Activated T-helper 17 cell treated with anti-CD3 and anti-CD28 coated beads, Interleukin-2, amount 50 U/mL, for 72 hours (primary cell): ENCODE measurements around the gene AFG1L. TPM values are rescaled to one million over a fixed set of nuclear protein-coding genes. Genes with fewer than 3 reads are reported as not detected.
"Not testable (repeated sequence)": the region's sequence is repeated elsewhere in the genome, so short reads cannot be mapped to it uniquely, and the experiment has no call there.

Source experiments
- ATAC-seq: fragments of 150-1000 bp; cut with Tn5 transposase; replicated peaks from 2 replicates; pipeline ENCODE4 v1.10.0; 2021; ENCODE audit warnings: mild to moderate bottlenecking, moderate library complexity
- H3K27ac Mint-ChIP-seq: one replicate; pipeline ENCODE4 v1.8.0; 2022; ENCODE audit warnings: mixed read lengths
- H3K27me3 Mint-ChIP-seq: one replicate; pipeline ENCODE4 v1.8.0; 2022; ENCODE audit warnings: mixed read lengths
- H3K36me3 Mint-ChIP-seq: one replicate; pipeline ENCODE4 v1.8.0; 2022; ENCODE audit warnings: low read depth, mild to moderate bottlenecking, mixed read lengths
- H3K4me1 Mint-ChIP-seq: one replicate; pipeline ENCODE4 v1.8.0; 2022; ENCODE audit warnings: mixed read lengths
- H3K4me3 Mint-ChIP-seq: one replicate; pipeline ENCODE4 v1.8.0; 2022; ENCODE audit warnings: mild to moderate bottlenecking, mixed read lengths
- H3K9me3 Mint-ChIP-seq: one replicate; pipeline ENCODE4 v1.8.0; 2022; ENCODE audit warnings: mixed read lengths
- total RNA-seq, 2 donors: library from RNA; stranded (reverse); gene quantifications; one replicate each; pipeline ENCODE4 v1.2.3, GENCODE V29; 2022

Gene AFG1L
- total RNA-seq, 2 donors from 2014 or later, result 5.9 to 6.1 TPM

- H3K27ac Mint-ChIP-seq, result no peak overlapping the region
- no peaks in the 10 kb centered on the region for H3K36me3 Mint-ChIP-seq
- ATAC-seq, result no peak
- no peaks in the 10 kb centered on the region for H3K9me3 Mint-ChIP-seq
- no peaks in the 10 kb centered on the region for H3K27me3 Mint-ChIP-seq
- H3K4me3 Mint-ChIP-seq, result no peak overlapping the region
- no peaks in the 10 kb centered on the region for H3K4me1 Mint-ChIP-seq
Observed at GRCh38 chr6:108434222-108434621, 139.4 kb downstream of the AFG1L start.

GRCh38 chr6:108435391-108435790 is 140.5 kb downstream of the AFG1L start:
- no peaks in the 10 kb centered on the region for H3K4me1 Mint-ChIP-seq
- no peak for ATAC-seq
- no peak overlapping the region for H3K4me3 Mint-ChIP-seq
- no peaks in the 10 kb centered on the region for H3K36me3 Mint-ChIP-seq
- no peak overlapping the region for H3K27ac Mint-ChIP-seq
- no peaks in the 10 kb centered on the region for H3K27me3 Mint-ChIP-seq
- no peaks in the 10 kb centered on the region for H3K9me3 Mint-ChIP-seq

DNA sequence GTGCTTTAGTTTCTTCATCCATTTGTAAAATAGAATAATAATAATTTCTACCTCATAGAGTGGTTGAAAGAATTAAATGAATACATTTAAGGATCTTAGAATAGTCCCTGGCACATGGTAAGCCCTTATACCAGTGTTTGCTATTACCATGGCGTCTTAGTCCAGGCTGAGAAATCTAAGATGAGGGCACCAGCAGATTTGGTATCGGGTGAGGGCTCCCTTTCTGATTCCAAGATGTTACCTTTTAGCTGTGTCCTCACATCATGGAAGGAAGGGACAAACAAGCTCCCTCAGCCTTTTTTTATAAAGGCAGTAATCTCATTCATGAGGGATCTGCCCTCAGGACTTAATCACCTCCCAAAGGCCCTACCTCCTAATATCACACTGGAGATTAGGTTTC is 141.9 kb downstream of the AFG1L start:
- no peaks in the 10 kb centered on the region for H3K4me1 Mint-ChIP-seq
- no peak for ATAC-seq
- H3K9me3 Mint-ChIP-seq, result no peaks in the 10 kb centered on the region
- no peaks in the 10 kb centered on the region for H3K27me3 Mint-ChIP-seq
- H3K27ac Mint-ChIP-seq, result no peak overlapping the region
- H3K36me3 Mint-ChIP-seq, result no peaks in the 10 kb centered on the region
- H3K4me3 Mint-ChIP-seq, result no peak overlapping the region

DNA sequence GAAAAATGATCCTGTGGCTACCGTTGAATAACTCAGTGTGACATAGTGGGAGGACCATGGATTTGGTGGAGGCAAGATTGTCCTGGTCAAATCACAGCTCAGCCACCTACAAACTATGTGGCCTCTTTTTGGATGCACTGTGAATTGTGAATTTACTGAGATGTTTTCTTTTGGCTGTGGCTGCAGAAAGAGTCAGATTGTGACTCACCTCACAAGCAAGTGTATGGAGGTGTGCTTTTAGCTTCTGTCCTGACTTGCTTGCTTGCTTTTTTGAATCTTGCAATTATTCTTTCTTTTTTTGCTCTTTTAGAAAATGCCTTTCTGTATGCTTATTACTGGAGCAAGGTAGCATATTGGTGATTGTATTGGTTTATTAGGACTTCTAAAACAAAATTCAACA is 143.0 kb downstream of the AFG1L start:
- H3K4me1 Mint-ChIP-seq, result no peaks in the 10 kb centered on the region
- H3K9me3 Mint-ChIP-seq, result no peaks in the 10 kb centered on the region
- no peak for ATAC-seq
- H3K36me3 Mint-ChIP-seq, result no peaks in the 10 kb centered on the region
- no peak overlapping the region for H3K4me3 Mint-ChIP-seq
- H3K27me3 Mint-ChIP-seq, result no peaks in the 10 kb centered on the region
- H3K27ac Mint-ChIP-seq, result no peak overlapping the region

DNA sequence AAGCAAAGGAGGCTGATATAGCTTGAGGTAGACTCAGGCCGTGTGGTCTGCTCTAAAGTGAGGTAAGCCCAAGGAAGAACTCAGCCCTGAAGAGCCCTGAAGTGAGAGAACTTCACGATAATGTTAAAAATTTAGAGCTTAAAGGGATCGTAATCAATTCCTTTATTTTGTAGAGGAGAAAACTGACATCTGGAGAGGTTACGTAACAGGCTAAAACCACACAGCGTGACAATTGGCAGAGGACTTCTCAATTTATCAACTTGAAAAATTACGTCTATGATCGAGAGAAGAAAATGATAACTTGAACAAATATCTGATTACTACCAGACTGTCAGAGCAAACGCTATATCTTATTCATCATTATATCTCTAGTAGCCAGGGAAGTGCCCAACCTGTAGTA is 144.1 kb downstream of the AFG1L start:
- Mint-ChIP-seq H3K4me3 (no peak overlapping the region), H3K27me3 (peaks cover 1% of the 10 kb centered on the region), H3K4me1 (no peaks in the 10 kb centered on the region), H3K36me3 (no peaks in the 10 kb centered on the region), H3K9me3 (no peaks in the 10 kb centered on the region), H3K27ac (no peak overlapping the region)
- no peak for ATAC-seq

- H3K27me3 Mint-ChIP-seq, result peaks cover 3% of the 10 kb centered on the region
Observed at GRCh38 chr6:108441141-108441540, 146.3 kb downstream of the AFG1L start.

GRCh38 chr6:108442770-108443520 is 148.1 kb downstream of the AFG1L start:
- H3K4me3 Mint-ChIP-seq, result no peak overlapping the region
- no peaks in the 10 kb centered on the region for H3K36me3 Mint-ChIP-seq
- H3K27ac Mint-ChIP-seq, result no peak overlapping the region
- no peaks in the 10 kb centered on the region for H3K9me3 Mint-ChIP-seq
- ATAC-seq, result no peak
- H3K4me1 Mint-ChIP-seq, result peaks cover 10% of the 10 kb centered on the region
- H3K27me3 Mint-ChIP-seq, result peaks cover 3% of the 10 kb centered on the region

More at GRCh38 chr6:108441141-108441540, 146.3 kb downstream of the AFG1L start:
- no peak overlapping the region for H3K27ac Mint-ChIP-seq
- peaks cover 10% of the 10 kb centered on the region for H3K4me1 Mint-ChIP-seq
- no peaks in the 10 kb centered on the region for H3K9me3 Mint-ChIP-seq
- no peak overlapping the region for H3K4me3 Mint-ChIP-seq
- H3K36me3 Mint-ChIP-seq, result no peaks in the 10 kb centered on the region
- no peak for ATAC-seq

GRCh38 chr6:108446629-108447150 is 151.8 kb downstream of the AFG1L start:
- no peak for ATAC-seq
- H3K4me1 Mint-ChIP-seq, result peaks cover 10% of the 10 kb centered on the region
- no peak overlapping the region for H3K27ac Mint-ChIP-seq
- H3K27me3 Mint-ChIP-seq, result peaks cover 3% of the 10 kb centered on the region
- H3K36me3 Mint-ChIP-seq, result no peaks in the 10 kb centered on the region
- H3K9me3 Mint-ChIP-seq, result no peaks in the 10 kb centered on the region
- H3K4me3 Mint-ChIP-seq, result no peak overlapping the region

DNA sequence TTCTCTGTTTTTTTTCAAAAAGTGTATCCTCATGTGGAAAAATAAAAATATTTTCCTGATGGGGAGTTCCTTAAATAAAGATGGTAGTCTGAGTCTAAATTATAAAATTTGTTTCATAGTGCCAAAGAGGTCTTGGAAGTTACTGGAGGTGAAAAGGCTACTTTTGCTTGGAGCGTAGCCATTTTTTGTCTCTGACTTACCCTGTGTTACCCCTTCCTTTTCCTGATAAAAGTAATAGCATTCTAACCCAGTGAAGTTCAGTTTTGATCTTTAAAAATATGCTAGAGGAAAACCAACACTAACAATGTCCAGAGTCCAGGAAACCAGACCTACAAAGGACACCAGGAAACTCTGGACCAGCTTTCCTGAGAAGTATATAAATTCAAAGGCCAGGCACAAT is 153.6 kb downstream of the AFG1L start:
- peaks cover 4% of the 10 kb centered on the region for H3K27me3 Mint-ChIP-seq
- H3K36me3 Mint-ChIP-seq, result no peaks in the 10 kb centered on the region
- H3K4me3 Mint-ChIP-seq, result no peak overlapping the region
- ATAC-seq, result no peak
- H3K27ac Mint-ChIP-seq, result no peak overlapping the region
- H3K4me1 Mint-ChIP-seq, result peaks cover 11% of the 10 kb centered on the region
- no peaks in the 10 kb centered on the region for H3K9me3 Mint-ChIP-seq

DNA sequence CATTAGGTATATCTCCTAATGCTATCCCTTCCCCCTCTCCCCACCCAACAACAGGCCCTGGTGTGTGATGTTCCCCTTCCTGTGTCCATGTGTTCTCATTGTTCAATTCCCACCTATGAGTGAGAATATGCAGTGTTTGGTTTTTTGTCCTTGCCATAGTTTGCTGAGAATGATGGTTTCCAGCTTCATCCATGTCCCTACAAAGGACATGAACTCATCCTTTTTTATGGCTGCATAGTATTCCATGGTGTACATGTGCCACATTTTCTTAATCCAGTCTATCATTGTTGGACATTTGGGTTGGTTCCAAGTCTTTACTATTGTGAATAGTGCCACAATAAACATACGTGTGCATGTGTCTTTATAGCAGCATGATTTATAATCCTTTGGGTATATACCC is 154.9 kb downstream of the AFG1L start:
- not testable (repeated sequence) for H3K36me3 Mint-ChIP-seq, H3K27ac Mint-ChIP-seq

GRCh38 chr6:108451816-108452215 is 157.0 kb downstream of the AFG1L start:
- no peaks in the 10 kb centered on the region for H3K9me3 Mint-ChIP-seq
- H3K27ac Mint-ChIP-seq, result no peak overlapping the region
- no peak for ATAC-seq
- peaks cover 4% of the 10 kb centered on the region for H3K4me1 Mint-ChIP-seq
- no peak overlapping the region for H3K4me3 Mint-ChIP-seq
- H3K27me3 Mint-ChIP-seq, result peaks cover 3% of the 10 kb centered on the region
- no peaks in the 10 kb centered on the region for H3K36me3 Mint-ChIP-seq

More for the DNA sequence above, 154.9 kb downstream of the AFG1L start:
- H3K9me3 Mint-ChIP-seq, H3K4me3 Mint-ChIP-seq, ATAC-seq, H3K27me3 Mint-ChIP-seq: not testable (repeated sequence)
- peaks cover 14% of the 10 kb centered on the region for H3K4me1 Mint-ChIP-seq

GRCh38 chr6:108452711-108453195 is 157.9 kb downstream of the AFG1L start:
- Mint-ChIP-seq H3K27ac (no peak overlapping the region), H3K9me3 (no peaks in the 10 kb centered on the region), H3K27me3 (peaks cover 5% of the 10 kb centered on the region), H3K4me1 (peaks cover 4% of the 10 kb centered on the region), H3K36me3 (no peaks in the 10 kb centered on the region), H3K4me3 (no peak overlapping the region)
- ATAC-seq, result no peak

- no peaks in the 10 kb centered on the region for H3K36me3 Mint-ChIP-seq
- H3K27me3 Mint-ChIP-seq, result peaks cover 14% of the 10 kb centered on the region
- H3K27ac Mint-ChIP-seq, result no peak overlapping the region
- no peak for ATAC-seq
- peaks cover 4% of the 10 kb centered on the region for H3K4me1 Mint-ChIP-seq
- H3K4me3 Mint-ChIP-seq, result no peak overlapping the region
- no peaks in the 10 kb centered on the region for H3K9me3 Mint-ChIP-seq
Observed at GRCh38 chr6:108453601-108454185, 158.8 kb downstream of the AFG1L start.

GRCh38 chr6:108454356-108454755 is 159.5 kb downstream of the AFG1L start:
- Mint-ChIP-seq H3K9me3 (no peaks in the 10 kb centered on the region), H3K4me3 (no peak overlapping the region), H3K27me3 (peaks cover 14% of the 10 kb centered on the region), H3K36me3 (no peaks in the 10 kb centered on the region), H3K27ac (no peak overlapping the region), H3K4me1 (peaks cover 4% of the 10 kb centered on the region)
- ATAC-seq, result no peak

- Mint-ChIP-seq H3K4me1 (peaks cover 4% of the 10 kb centered on the region), H3K9me3 (no peaks in the 10 kb centered on the region), H3K27ac (no peak overlapping the region), H3K27me3 (peaks cover 14% of the 10 kb centered on the region), H3K4me3 (no peak overlapping the region), H3K36me3 (no peaks in the 10 kb centered on the region)
- ATAC-seq, result no peak
Observed at GRCh38 chr6:108455688-108456087, 160.8 kb downstream of the AFG1L start.
